Central memory CD8-positive, alpha-beta T cell (primary cell): Measurements from ENCODE around the gene CRELD2.

Experiments
- ATAC-seq: fragments of 150-1000 bp; cut with Tn5 transposase; replicated peaks from 2 replicates; pipeline ENCODE4 v1.10.0; 2022; ENCODE audit warnings: mild to moderate bottlenecking, moderate FRiP score, moderate number of reproducible peaks; ENCODE audit not compliant: poor library complexity, severe bottlenecking; ENCODE audit errors: extremely low read depth
- DNase-seq, 2 donors: peaks; one replicate each; pipeline ENCODE4 v3.0.0; 2021; ENCODE audit warnings: low spot score in 2 of 2
- H3K27ac Mint-ChIP-seq: one replicate; pipeline ENCODE4 v1.8.0; 2022; ENCODE audit warnings: low read depth, mild to moderate bottlenecking, moderate library complexity, mixed read lengths
- H3K27me3 Mint-ChIP-seq: one replicate; pipeline ENCODE4 v1.8.0; 2022; ENCODE audit warnings: mixed read lengths
- H3K36me3 Mint-ChIP-seq: one replicate; pipeline ENCODE4 v1.8.0; 2022; ENCODE audit warnings: mild to moderate bottlenecking, moderate library complexity, mixed read lengths; ENCODE audit not compliant: insufficient read depth
- H3K4me1 Mint-ChIP-seq: one replicate; pipeline ENCODE4 v1.8.0; 2022; ENCODE audit warnings: mixed read lengths
- H3K4me3 Mint-ChIP-seq: one replicate; pipeline ENCODE4 v1.8.0; 2022; ENCODE audit warnings: mild to moderate bottlenecking, moderate library complexity, mixed read lengths
- H3K9me3 Mint-ChIP-seq: one replicate; pipeline ENCODE4 v1.8.0; 2022; ENCODE audit warnings: mixed read lengths

CRELD2 gene

DNA sequence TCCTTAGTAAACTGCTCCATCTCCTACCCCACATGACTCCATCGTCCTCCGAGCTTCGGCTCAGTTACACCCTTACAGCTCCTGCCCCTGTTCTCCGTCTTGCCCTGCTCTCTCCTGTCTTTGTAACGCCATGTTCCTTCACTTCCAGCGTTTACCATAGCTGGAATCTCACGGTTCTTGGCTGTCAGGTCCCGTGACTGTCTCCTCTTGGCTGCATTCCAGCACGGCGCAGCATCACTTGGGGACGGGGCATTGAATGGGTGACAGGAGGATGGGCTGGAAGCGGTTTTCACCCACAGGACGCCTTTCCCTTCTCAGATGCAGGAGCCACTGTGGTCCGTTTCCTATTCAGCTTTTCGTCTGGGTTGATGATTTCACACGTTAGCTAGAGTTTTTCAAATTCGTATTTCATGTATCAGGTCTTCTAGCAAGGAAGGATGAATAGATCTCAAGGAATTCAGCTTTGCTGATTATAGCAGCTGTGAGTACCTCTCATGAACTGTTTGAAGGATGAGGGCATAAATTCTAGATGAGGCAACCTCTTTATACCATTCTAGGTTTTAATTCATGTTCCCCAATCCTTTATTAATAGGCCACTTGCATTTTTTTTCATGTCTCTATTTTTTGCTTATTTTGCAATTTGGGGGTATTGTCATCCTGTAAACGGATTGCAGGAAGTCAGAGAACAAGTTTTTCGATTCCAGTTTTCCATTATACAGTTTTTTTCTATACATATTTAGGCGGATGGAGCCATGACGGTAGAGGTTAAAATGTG, 35.7 kb upstream of the CRELD2 start:
- no peaks in the 10 kb centered on the region for H3K27me3 Mint-ChIP-seq
- no peak overlapping the region for H3K4me3 Mint-ChIP-seq
- H3K9me3 Mint-ChIP-seq, result no peaks in the 10 kb centered on the region
- peaks cover 23% of the 10 kb centered on the region for H3K36me3 Mint-ChIP-seq
- DNase-seq (no peak), ATAC-seq (no peak)
- peaks cover 51% of the 10 kb centered on the region for H3K4me1 Mint-ChIP-seq
- H3K27ac Mint-ChIP-seq, result peak overlapping the region; percentile 39

DNA sequence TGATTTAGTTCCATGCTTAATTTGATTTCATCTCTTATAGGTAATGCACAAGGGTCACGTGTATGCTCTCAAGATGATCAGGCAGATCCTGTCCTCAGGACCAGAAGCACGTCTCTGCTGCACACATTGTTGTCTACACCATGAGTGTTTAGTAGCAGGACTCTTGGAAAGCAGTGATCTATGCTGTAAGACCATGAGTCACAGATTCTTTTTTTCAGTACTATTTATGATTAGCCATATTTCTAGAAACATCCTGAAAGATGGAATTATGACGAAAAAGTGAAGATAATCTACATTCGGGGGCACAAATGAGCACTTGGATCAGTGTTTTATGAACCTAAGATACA, 35.2 kb upstream of the CRELD2 start:
- H3K27me3 Mint-ChIP-seq, result no peaks in the 10 kb centered on the region
- no peaks in the 10 kb centered on the region for H3K9me3 Mint-ChIP-seq
- peaks cover 49% of the 10 kb centered on the region for H3K4me1 Mint-ChIP-seq

DNA sequence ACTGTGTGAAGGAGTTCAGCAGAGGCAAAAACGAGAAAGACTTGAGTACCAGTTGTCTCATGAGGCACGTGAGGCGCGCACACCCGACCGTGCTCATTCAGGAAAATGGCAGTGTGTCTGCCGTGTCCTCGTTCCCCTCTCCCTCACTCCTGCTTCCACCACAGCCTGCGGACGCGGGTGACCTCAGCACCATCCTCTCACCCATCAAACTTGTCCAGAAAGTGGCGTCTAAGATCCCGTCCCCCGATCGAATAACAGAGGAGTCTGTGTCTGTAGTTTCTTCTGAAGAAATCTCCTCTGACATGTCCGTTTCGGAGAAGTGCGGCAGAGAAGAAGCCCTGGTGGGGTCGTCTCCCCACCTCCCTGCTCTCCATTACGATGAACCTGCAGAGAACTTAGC, 34.4 kb upstream of the CRELD2 start:
- Mint-ChIP-seq H3K4me1 (peaks cover 45% of the 10 kb centered on the region), H3K4me3 (no peak overlapping the region), H3K27me3 (no peaks in the 10 kb centered on the region), H3K27ac (no peak overlapping the region), H3K36me3 (peaks cover 23% of the 10 kb centered on the region), H3K9me3 (no peaks in the 10 kb centered on the region)
- no peak for ATAC-seq
- DNase-seq, result no peak

More for the DNA sequence above, 35.2 kb upstream of the CRELD2 start:
- H3K36me3 Mint-ChIP-seq, result peaks cover 20% of the 10 kb centered on the region
- H3K27ac Mint-ChIP-seq, result peak overlapping the region; percentile 39
- DNase-seq (no peak), ATAC-seq (no peak)
- no peak overlapping the region for H3K4me3 Mint-ChIP-seq

DNA sequence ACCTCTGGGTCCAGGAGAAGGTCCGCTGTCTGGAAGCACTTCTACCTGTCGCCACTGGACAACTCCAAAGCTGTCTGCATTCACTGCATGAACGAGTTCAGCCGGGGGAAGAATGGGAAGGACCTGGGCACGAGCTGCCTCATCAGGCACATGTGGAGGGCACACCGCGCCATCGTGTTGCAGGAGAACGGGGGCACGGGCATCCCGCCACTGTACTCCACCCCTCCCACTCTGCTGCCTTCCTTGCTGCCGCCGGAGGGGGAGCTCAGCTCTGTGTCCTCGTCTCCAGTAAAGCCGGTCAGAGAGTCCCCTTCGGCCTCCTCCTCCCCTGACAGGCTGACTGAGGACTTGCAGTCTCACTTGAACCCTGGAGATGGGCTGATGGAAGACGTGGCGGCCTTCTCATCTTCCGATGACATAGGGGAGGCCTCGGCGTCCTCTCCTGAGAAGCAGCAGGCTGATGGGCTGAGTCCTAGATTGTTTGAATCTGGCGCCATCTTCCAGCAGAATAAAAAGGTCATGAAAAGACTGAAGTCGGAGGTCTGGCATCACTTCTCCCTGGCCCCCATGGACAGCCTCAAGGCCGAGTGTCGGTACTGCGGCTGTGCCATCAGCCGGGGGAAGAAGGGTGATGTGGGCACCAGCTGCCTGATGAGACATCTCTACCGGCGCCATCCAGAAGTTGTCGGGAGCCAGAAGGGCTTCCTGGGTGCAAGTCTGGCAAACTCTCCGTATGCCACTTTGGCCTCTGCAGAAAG, 33.8 kb upstream of the CRELD2 start:
- Mint-ChIP-seq H3K27ac (no peak overlapping the region), H3K27me3 (no peaks in the 10 kb centered on the region), H3K9me3 (no peaks in the 10 kb centered on the region), H3K36me3 (peaks cover 23% of the 10 kb centered on the region), H3K4me1 (peaks cover 45% of the 10 kb centered on the region), H3K4me3 (no peak overlapping the region)
- DNase-seq, result no peak
- no peak for ATAC-seq

DNA sequence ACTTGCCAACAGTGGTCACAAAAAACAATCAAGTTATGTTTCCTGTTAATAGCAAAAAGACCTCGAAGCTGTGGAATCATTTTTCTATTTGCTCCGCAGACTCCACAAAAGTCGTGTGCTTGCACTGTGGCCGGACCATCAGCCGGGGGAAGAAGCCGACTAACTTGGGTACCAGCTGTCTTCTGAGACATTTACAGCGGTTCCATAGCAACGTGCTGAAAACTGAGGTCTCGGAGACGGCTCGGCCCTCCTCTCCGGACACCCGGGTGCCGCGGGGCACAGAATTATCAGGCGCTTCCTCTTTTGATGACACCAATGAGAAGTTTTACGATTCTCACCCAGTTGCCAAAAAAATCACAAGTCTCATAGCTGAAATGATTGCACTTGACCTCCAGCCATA, 33.2 kb upstream of the CRELD2 start:
- H3K36me3 Mint-ChIP-seq, result peaks cover 21% of the 10 kb centered on the region
- H3K4me3 Mint-ChIP-seq, result no peak overlapping the region
- peaks cover 40% of the 10 kb centered on the region for H3K4me1 Mint-ChIP-seq
- no peak for DNase-seq
- no peak for ATAC-seq
- H3K27ac Mint-ChIP-seq, result no peak overlapping the region
- H3K9me3 Mint-ChIP-seq, result no peaks in the 10 kb centered on the region
- no peaks in the 10 kb centered on the region for H3K27me3 Mint-ChIP-seq

DNA sequence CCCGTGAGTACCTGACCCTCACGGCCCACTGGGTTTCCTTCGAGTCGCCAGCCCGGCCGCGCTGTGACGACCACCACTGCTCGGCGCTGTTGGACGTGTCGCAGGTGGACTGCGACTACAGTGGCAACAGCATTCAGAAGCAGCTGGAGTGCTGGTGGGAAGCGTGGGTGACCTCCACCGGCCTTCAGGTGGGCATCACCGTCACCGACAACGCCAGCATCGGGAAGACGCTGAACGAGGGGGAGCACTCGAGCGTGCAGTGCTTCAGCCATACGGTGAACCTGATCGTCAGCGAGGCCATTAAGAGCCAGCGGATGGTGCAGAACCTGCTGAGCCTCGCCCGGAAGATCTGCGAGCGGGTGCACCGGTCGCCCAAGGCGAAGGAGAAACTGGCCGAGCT, 32.6 kb upstream of the CRELD2 start:
- DNase-seq, result no peak
- no peak for ATAC-seq
- Mint-ChIP-seq H3K4me1 (peaks cover 35% of the 10 kb centered on the region), H3K27ac (no peak overlapping the region), H3K36me3 (peaks cover 25% of the 10 kb centered on the region), H3K4me3 (no peak overlapping the region), H3K27me3 (no peaks in the 10 kb centered on the region), H3K9me3 (no peaks in the 10 kb centered on the region)

DNA sequence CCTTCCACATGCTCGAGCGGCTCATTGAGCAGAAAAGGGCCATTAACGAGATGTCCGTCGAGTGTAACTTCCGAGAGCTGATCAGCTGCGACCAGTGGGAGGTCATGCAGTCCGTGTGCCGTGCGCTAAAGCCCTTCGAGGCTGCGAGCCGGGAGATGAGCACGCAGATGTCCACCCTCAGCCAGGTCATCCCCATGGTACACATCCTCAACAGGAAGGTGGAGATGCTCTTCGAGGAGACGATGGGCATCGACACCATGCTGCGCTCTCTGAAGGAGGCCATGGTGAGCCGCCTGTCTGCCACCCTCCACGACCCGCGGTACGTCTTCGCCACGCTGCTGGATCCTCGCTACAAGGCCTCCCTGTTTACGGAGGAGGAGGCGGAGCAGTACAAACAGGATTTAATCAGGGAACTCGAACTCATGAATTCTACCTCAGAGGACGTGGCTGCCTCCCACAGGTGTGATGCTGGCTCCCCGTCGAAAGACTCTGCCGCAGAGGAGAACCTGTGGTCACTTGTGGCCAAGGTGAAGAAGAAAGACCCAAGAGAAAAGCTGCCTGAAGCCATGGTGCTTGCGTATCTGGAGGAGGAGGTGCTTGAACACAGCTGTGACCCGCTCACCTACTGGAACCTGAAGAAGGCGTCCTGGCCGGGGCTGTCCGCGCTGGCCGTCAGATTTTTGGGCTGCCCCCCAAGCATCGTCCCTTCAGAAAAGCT, 31.9 kb upstream of the CRELD2 start:
- Mint-ChIP-seq H3K27ac (no peak overlapping the region), H3K4me1 (peaks cover 33% of the 10 kb centered on the region), H3K27me3 (no peaks in the 10 kb centered on the region), H3K36me3 (peaks cover 25% of the 10 kb centered on the region), H3K9me3 (no peaks in the 10 kb centered on the region), H3K4me3 (no peak overlapping the region)
- ATAC-seq (no peak), DNase-seq (no peak)

DNA sequence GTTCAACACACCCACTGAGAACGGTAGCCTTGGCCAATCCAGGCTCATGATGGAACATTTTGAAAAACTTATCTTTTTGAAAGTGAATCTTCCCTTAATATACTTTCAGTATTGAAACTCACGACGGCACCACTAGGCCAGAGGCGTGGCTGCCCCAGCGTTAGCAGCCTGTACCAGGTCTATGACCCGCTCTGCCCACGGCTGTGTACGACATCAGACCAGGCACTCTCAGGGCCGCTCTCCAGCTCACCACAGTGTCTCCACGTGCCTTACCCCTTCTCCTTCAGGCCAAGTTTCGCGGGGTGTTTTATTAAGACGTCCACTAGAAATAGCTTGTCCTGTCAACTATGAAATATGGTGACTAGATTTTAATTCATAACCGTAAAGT, 31.4 kb upstream of the CRELD2 start:
- ATAC-seq, result no peak

DNA sequence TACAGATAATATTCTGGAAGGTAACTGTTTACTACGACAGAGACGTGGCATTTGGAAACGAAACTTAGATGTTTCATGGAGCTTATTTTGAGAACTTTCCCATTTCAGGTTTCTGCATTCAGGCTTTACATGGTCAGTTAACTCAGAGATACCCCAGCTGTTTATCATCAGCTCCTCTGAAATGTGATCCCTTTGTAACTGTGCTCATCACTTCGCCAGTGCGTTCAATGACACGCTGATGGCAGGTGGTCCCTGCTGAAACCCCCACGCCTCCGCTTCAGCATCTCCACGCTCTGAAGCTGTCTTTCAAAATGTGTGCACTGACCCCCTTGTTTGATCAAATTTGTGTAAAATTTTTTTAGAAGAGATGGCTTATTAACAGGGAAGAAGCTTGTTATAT, 30.7 kb upstream of the CRELD2 start:
- Mint-ChIP-seq H3K27ac (no peak overlapping the region), H3K4me1 (peaks cover 21% of the 10 kb centered on the region), H3K4me3 (no peak overlapping the region), H3K36me3 (peaks cover 27% of the 10 kb centered on the region), H3K9me3 (no peaks in the 10 kb centered on the region), H3K27me3 (no peaks in the 10 kb centered on the region)
- ATAC-seq, result no peak
- no peak for DNase-seq

More for the DNA sequence above, 31.4 kb upstream of the CRELD2 start:
- H3K36me3 Mint-ChIP-seq, result peaks cover 25% of the 10 kb centered on the region
- H3K4me1 Mint-ChIP-seq, result peaks cover 27% of the 10 kb centered on the region
- H3K27me3 Mint-ChIP-seq, result no peaks in the 10 kb centered on the region
- H3K9me3 Mint-ChIP-seq, result no peaks in the 10 kb centered on the region
- H3K4me3 Mint-ChIP-seq, result no peak overlapping the region
- DNase-seq, result no peak
- no peak overlapping the region for H3K27ac Mint-ChIP-seq

DNA sequence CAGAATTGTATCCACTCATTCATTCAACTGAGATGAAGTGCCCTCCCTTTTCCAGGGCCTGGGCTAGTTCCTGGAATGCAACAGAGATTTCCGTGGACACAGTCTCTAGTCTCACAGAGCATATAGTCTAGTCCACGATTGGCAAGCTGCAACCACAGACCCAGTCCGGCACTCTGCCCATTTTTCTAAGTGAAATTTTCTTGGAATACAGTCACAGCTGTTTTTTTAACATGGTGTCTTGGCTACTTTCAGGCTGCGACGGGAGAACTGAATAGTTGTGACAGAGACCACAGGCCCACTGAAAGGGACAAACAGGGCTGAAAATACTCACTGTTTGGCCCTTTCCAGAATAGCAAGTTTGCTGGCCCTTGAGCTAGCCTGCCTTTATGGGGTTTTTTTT, 29.4 kb upstream of the CRELD2 start:
- Mint-ChIP-seq H3K27me3 (no peaks in the 10 kb centered on the region), H3K4me3 (no peak overlapping the region), H3K36me3 (peaks cover 31% of the 10 kb centered on the region), H3K27ac (no peak overlapping the region), H3K4me1 (peaks cover 10% of the 10 kb centered on the region), H3K9me3 (no peaks in the 10 kb centered on the region)
- DNase-seq (no peak), ATAC-seq (no peak)

DNA sequence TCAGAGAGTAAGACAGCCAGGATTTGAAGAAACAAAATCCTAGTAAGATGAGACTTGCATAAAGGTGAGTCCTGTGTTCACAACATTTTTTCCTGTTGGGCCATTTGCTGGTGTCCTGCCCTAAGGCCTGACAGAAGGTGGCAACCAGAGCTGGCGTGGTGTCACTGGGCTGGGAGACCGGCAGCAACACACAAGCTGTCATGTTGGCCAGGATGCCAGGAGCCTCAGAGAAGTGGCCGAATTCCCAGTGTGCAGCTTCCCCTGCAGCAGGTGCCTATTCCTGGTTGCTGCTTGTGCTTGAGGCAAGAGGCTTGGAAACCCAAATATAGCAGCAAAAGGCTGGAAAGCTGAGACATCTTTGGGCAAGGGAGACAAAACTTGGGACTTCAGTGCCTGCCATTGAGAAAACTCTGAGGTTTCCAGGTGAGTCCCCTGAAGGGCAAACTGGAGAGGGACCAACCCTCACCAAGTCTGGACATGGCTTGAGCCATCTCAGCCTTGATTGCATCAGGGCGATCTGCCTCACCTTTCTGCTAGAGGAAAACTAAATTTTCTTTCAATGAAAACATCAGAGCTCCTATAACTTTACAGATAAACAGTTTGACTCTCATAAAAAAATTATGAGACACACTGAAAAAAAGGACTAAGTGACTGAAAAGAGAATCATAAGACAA, 26.1 kb upstream of the CRELD2 start:
- Mint-ChIP-seq H3K27ac (peak overlapping the region; percentile 36), H3K36me3 (peaks cover 16% of the 10 kb centered on the region), H3K9me3 (no peaks in the 10 kb centered on the region), H3K27me3 (no peaks in the 10 kb centered on the region), H3K4me3 (no peak overlapping the region), H3K4me1 (peaks cover 14% of the 10 kb centered on the region)
- no peak for ATAC-seq
- no peak for DNase-seq

DNA sequence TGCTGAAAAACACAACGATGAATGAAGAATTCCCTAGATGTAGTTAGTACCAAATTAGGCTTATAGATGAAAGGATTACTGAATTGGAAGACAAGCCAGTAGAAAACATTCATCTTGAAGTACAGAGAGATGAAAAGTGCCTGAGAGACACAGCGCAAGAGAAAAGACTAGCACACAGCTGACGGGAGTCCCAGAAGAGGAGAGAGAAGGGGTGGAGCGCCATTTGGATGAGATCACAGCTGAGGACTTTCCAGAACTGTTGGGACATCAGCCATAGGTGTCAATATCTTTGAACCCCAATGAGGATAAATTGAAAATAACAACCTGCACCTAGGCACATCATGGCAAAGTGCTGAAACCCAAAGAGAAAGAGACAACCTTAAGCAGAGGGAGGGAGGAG, 25.4 kb upstream of the CRELD2 start:
- peak overlapping the region; percentile 36 for H3K27ac Mint-ChIP-seq
- no peak for ATAC-seq
- no peak for DNase-seq
- peaks cover 14% of the 10 kb centered on the region for H3K4me1 Mint-ChIP-seq
- peaks cover 19% of the 10 kb centered on the region for H3K36me3 Mint-ChIP-seq
- H3K27me3 Mint-ChIP-seq, result no peaks in the 10 kb centered on the region
- no peaks in the 10 kb centered on the region for H3K9me3 Mint-ChIP-seq
- H3K4me3 Mint-ChIP-seq, result no peak overlapping the region
